GM10248 (cell line): ENCODE results near the gene NPPC.

Source experiments
- CTCF ChIA-PET: fragments of 300-600 bp; sonication (Branson Sonifier 250); formaldehyde crosslinking; extraction: SDS; loops from one replicate; lab custom pipeline; 2021; ENCODE audit warnings: antibody characterized with exemption; lab: Yijun Ruan, JAX
- POLR2A ChIA-PET: fragments of 350-650 bp; sonication (Branson Sonifier 250); formaldehyde crosslinking; extraction: SDS; loops from one replicate; lab custom pipeline; 2020; ENCODE audit warnings: antibody characterized with exemption; lab: Yijun Ruan, JAX
- DNase-seq: peaks from one replicate; pipeline ENCODE4 v3.0.0; 2012; ENCODE audit errors: extremely low spot score
- TF ChIP-seq, protein P1 (sequence below): IDR thresholded peaks from 2 replicates; pipeline ENCODE4 v1.5.1; 2012; ENCODE audit warnings: mild to moderate bottlenecking, low read depth; ENCODE audit errors: extremely low read depth, missing control alignments, control extremely low read depth

The NPPC gene

DNA sequence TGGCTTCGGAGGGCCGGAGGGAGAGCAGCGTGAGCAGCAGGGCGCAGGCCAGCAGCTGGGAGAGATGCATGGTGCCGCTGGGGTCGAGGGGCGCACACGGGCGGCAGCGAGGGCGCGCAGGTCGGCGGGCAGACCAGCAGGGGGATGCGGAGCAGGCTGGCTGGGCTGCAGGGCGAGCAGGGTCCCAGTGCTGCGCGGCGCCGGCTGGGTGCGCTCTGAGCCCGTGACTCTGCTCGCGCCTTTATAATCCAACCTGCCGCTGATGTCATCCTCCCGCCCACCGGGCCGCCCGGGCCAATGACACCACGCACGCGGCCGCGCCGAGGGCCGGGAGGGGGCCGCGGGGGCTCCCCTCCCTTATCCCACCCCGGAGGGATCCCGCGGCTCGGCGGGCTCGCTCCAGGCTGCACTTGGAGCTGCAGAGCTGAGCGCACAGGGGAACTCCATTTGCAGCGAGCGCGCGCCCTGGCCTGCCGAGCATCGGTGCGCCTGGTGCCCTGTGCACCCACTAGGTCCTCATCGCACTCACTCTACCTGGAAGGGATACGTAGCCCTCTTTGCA, at the start of gene NPPC:
Gene NPPC (minus strand): TSS at position 217 of the 562 bp plus-strand sequence. CDS start 147 bp downstream, at position 70.
- ChIA-PET CTCF (interaction anchor here (1.0 to 7.5 kb wide), 12 partner anchors 9 to 405 kb away, joined by 3 to 66 read pairs (median 6); no protein-coding TSS in a partner anchor), POLR2A (no interaction called here)
- TF ChIP-seq, protein P1, sequence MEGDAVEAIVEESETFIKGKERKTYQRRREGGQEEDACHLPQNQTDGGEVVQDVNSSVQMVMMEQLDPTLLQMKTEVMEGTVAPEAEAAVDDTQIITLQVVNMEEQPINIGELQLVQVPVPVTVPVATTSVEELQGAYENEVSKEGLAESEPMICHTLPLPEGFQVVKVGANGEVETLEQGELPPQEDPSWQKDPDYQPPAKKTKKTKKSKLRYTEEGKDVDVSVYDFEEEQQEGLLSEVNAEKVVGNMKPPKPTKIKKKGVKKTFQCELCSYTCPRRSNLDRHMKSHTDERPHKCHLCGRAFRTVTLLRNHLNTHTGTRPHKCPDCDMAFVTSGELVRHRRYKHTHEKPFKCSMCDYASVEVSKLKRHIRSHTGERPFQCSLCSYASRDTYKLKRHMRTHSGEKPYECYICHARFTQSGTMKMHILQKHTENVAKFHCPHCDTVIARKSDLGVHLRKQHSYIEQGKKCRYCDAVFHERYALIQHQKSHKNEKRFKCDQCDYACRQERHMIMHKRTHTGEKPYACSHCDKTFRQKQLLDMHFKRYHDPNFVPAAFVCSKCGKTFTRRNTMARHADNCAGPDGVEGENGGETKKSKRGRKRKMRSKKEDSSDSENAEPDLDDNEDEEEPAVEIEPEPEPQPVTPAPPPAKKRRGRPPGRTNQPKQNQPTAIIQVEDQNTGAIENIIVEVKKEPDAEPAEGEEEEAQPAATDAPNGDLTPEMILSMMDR = peak; percentile 65
- DNase-seq = peak; percentile 79

GRCh38 chr2:231975001-231975400, 48.8 kb upstream of the NPPC start:
- TF ChIP-seq, protein P1 = no peak
- no peak for DNase-seq
- CTCF ChIA-PET = interaction anchor here (1.0 to 1.1 kb wide), 4 partner anchors 8 to 50 kb away, joined by 3 to 4 read pairs (median 3); partner anchors contain the start of gene DIS3L2
- POLR2A ChIA-PET = no interaction called here

- TF ChIP-seq, protein P1 = no peak
- CTCF ChIA-PET = interaction anchor here (0.6 to 0.9 kb wide), 2 partner anchors 16 to 155 kb away, joined by 3 read pairs; no protein-coding TSS in a partner anchor
- no peak for DNase-seq
- POLR2A ChIA-PET = no interaction called here
Observed at GRCh38 chr2:231970461-231970860, 44.3 kb upstream of the NPPC start.

GRCh38 chr2:231968820-231969219, 42.6 kb upstream of the NPPC start:
- ChIA-PET POLR2A (no interaction called here), CTCF (no interaction called here)
- TF ChIP-seq, protein P1 = no peak
- DNase-seq = no peak

DNA sequence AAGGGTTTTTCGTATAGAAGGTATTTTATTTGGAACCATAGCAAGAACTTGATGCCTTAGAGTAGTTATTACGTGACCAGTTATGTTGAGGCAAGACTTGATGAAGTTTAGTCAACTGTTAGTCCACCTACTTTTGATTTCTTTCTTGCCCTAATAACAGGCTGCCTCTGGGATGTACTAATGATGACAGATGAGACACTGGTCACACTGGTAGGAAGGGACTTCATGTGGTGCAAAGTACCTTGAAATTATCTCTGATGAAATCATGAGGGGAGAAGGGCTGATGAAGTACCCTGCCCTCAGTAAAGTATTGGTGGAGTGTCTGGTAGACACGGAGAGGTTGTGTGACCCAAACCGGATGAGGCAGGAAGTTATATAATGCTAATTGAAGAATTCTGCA, 40.7 kb upstream of the NPPC start:
- ChIA-PET CTCF (interaction anchor here (1.7 kb wide), 1 partner anchor 28 kb away, joined by 3 read pairs; no protein-coding TSS in a partner anchor), POLR2A (no interaction called here)
- TF ChIP-seq, protein P1 = no peak
- DNase-seq = no peak

- TF ChIP-seq, protein P1 = no peak
- DNase-seq = no peak
- POLR2A ChIA-PET = no interaction called here
- CTCF ChIA-PET = interaction anchor here (2.0 kb wide), 1 partner anchor 8 kb away, joined by 5 read pairs; no protein-coding TSS in a partner anchor
Observed at GRCh38 chr2:231965102-231965501, 38.9 kb upstream of the NPPC start.
